GM13976 (cell line): ENCODE data around the gene CACNA2D3.
"Not testable (repeated sequence)": the region's sequence is repeated elsewhere in the genome, so short reads cannot be mapped to it uniquely, and the experiment has no call there.

Experiments used
- DNase-seq: peaks from one replicate; pipeline ENCODE4 v3.0.0; 2012; ENCODE audit warnings: low spot score
- in situ Hi-C: fragments of 300-500 bp; cut with MboI; formaldehyde crosslinking; loops from one replicate; pipeline ENCODE4 v1.12.0; 2022; ENCODE audit warnings: low sequenced_read_pairs, mixed read lengths, inconsistent platforms; ENCODE audit not compliant: unreplicated experiment
- TF ChIP-seq, protein P1 (sequence below): IDR thresholded peaks from 2 replicates; pipeline ENCODE4 v1.5.1; 2012; ENCODE audit warnings: borderline replicate concordance, mild to moderate bottlenecking; ENCODE audit not compliant: insufficient read depth; ENCODE audit errors: extremely low read depth, missing control alignments, control extremely low read depth

Gene CACNA2D3

DNA sequence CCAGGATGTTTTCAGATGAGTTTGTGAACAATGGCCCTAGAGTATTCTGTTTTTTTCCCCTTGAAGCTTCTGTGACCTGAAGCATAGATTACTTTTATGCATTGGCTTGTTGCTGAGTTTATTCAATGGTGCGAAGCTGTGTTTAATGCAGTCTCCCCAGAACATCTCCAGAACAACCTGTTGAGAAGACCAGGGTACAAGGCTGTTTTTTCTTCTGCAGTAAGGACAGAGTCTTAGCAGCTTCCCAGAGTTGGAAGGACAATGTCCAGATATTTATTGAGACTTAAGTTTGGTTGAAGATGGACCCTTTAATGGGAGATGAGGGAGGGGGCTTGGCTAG, 509.9 kb downstream of the CACNA2D3 start:
- no peak for DNase-seq
- TF ChIP-seq, protein P1, sequence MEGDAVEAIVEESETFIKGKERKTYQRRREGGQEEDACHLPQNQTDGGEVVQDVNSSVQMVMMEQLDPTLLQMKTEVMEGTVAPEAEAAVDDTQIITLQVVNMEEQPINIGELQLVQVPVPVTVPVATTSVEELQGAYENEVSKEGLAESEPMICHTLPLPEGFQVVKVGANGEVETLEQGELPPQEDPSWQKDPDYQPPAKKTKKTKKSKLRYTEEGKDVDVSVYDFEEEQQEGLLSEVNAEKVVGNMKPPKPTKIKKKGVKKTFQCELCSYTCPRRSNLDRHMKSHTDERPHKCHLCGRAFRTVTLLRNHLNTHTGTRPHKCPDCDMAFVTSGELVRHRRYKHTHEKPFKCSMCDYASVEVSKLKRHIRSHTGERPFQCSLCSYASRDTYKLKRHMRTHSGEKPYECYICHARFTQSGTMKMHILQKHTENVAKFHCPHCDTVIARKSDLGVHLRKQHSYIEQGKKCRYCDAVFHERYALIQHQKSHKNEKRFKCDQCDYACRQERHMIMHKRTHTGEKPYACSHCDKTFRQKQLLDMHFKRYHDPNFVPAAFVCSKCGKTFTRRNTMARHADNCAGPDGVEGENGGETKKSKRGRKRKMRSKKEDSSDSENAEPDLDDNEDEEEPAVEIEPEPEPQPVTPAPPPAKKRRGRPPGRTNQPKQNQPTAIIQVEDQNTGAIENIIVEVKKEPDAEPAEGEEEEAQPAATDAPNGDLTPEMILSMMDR: no peak
- in situ Hi-C loops: no loop called here

GRCh38 chr3:54632834-54633233, 510.5 kb downstream of the CACNA2D3 start:
- DNase-seq: no peak
- TF ChIP-seq, protein P1: no peak
- in situ Hi-C loops: no loop called here

GRCh38 chr3:54633444-54634121, 511.2 kb downstream of the CACNA2D3 start:
- TF ChIP-seq, protein P1: no peak
- DNase-seq: no peak
- in situ Hi-C loops: no loop called here

DNA sequence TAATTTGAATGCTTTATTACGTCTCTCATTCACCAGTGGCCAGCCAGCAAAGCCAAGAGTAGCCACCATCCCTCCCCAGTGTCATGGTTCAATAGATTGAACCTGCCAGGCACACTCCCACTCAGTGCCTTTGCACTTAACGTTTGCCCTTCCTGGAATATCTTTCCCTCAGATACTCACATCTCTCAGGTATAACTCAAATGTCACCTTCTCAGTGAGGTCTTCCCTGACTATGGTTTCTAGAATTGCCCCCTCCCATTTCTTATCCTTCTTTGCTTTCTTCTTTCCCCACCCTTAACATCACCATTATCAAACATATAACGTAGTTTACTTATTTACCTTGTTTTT, 511.7 kb downstream of the CACNA2D3 start:
- in situ Hi-C loops: no loop called here
- DNase-seq: no peak
- TF ChIP-seq, protein P1: no peak

DNA sequence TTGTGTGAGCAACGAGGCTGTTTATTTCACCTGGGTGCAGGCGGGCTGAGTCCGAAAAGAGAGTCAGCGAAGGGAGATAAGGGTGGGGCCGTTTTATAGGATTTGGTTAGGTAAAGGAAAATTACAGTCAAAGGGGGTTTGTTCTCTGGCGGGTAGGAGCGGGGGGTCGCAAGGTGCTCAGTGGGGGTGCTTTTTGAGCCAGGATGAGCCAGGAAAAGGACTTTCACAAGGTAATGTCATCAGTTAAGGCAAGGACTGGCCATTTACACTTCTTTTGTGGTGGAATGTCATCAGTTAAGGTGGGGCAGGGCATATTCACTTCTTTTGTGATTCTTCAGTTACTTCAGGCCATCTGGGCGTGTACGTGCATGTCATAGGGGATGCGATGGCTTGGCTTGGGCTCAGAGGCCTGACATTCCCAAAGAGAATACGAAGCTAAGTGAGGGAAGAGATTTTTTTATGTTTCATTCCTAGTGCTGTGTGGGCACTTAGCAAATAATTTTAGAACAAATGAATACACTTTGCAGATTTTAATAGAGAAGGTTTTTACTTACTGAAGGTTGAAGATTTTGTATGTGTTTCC, 517.5 kb downstream of the CACNA2D3 start:
- DNase-seq, in situ Hi-C loops: not testable (repeated sequence)

DNA sequence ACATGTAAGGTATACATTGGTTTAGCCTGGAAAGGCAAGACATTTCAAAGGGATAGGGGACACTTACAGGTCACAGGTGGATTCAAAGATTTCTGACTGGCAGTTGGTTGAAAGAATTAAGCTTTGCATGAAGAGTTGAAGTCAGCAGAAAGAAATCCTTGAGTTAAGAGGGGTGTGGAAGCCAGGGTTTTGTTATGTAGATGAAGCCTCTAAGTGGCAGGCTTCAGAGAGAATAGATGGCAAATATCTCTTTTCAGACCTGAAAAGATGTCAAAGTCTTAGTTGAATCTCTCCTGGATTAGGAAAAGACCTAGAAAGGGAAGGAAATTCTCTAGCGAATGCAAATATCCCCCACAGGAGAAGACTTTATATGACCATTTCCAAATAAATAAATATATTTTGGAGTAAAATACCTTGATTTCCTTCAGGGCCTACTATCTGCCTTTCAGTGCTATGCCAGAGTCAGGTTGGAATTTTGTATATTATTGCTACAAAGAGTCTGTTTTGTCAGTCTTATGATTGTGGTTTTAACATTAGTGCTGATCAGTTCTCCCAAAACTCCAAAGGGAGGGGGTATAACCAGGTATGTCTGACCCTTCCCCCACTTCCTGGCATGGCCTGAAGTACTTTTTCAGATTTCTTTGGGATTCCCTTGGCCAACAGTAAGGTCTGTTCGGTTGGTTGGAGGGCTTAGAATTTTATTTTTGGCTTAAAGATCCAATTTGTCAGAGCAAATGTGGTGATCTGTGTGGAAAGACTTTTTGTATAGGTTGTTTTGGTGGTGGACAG, 519.1 kb downstream of the CACNA2D3 start:
- in situ Hi-C loops: no loop called here
- TF ChIP-seq, protein P1: no peak
- no peak for DNase-seq

GRCh38 chr3:54642147-54642546, 519.8 kb downstream of the CACNA2D3 start:
- DNase-seq: no peak
- TF ChIP-seq, protein P1: no peak
- in situ Hi-C loops: no loop called here
